Fibroblast of lung (primary cell): ENCODE measurements around the gene MIXL1. TPM values are rescaled to one million over a fixed set of nuclear protein-coding genes. Genes with fewer than 3 reads are reported as not detected.
"Not testable (repeated sequence)": the region's sequence is repeated elsewhere in the genome, so short reads cannot be mapped to it uniquely, and the experiment has no call there.

Experiments
- DNase-seq, 2 donors: peaks; one replicate each; pipeline versions ENCODE4 v3.0.0 to v3.0.0-alpha.2; 2010; ENCODE audit warnings: low read depth in 2 of 2
- H2AFZ ChIP-seq: 2 replicates; pipeline ENCODE4 v1.5.1; 2012; ENCODE audit warnings: low read length, control low read depth, inconsistent platforms
- H3K27ac ChIP-seq: 2 replicates; pipeline ENCODE4 v1.5.1; 2011; ENCODE audit warnings: low read length, control low read depth; ENCODE audit not compliant: insufficient read depth
- H3K27me3 ChIP-seq: 2 replicates; pipeline ENCODE4 v1.5.1; 2011; ENCODE audit warnings: mild to moderate bottlenecking, low read length; ENCODE audit not compliant: control insufficient read depth, insufficient read depth
- H3K36me3 ChIP-seq: 2 replicates; pipeline ENCODE4 v1.5.1; 2011; ENCODE audit warnings: low read length; ENCODE audit not compliant: control insufficient read depth, insufficient read depth
- H3K4me1 ChIP-seq: 2 replicates; pipeline ENCODE4 v1.5.1; 2011; ENCODE audit warnings: low read length; ENCODE audit not compliant: control insufficient read depth, insufficient read depth; ENCODE audit errors: extremely low read depth
- H3K4me2 ChIP-seq: 2 replicates; pipeline ENCODE4 v1.5.1; 2011; ENCODE audit warnings: low read length, control low read depth; ENCODE audit not compliant: insufficient read depth; ENCODE audit errors: extremely low read depth
- H3K4me3 ChIP-seq, 4 experiments: fragments of 200-600 bp in 1 of 4; sonication (generic) in 1 of 4; replicated peaks in 1 of 4; 2 replicates each; pipeline ENCODE4 v1.5.1; 2011 to 2016; ENCODE audit warnings: low read length in 4 of 4, low read depth in 3 of 4, mild to moderate bottlenecking in 3 of 4, control low read depth in 2 of 4, inconsistent platforms in 1 of 4, mixed read lengths in 1 of 4; ENCODE audit not compliant: insufficient read depth in 1 of 4; ENCODE audit errors: control extremely low read depth in 1 of 4
- H3K79me2 ChIP-seq: 2 replicates; pipeline ENCODE4 v1.5.1; 2012; ENCODE audit warnings: mild to moderate bottlenecking, low read length, inconsistent platforms; ENCODE audit not compliant: control insufficient read depth, insufficient read depth
- H3K9ac ChIP-seq: 2 replicates; pipeline ENCODE4 v1.5.1; 2011; ENCODE audit warnings: mild to moderate bottlenecking, low read length, control low read depth; ENCODE audit not compliant: insufficient read depth
- H3K9me3 ChIP-seq: 2 replicates; pipeline ENCODE4 v1.5.1; 2012; ENCODE audit warnings: low read depth, low read length; ENCODE audit not compliant: control insufficient read depth, insufficient read depth
- H4K20me1 ChIP-seq: 2 replicates; pipeline ENCODE4 v1.5.1; 2011; ENCODE audit warnings: low read length; ENCODE audit not compliant: control insufficient read depth, insufficient read depth; ENCODE audit errors: extremely low read depth
- EZH2 ChIP-seq: IDR thresholded peaks from 2 replicates; pipeline ENCODE4 v1.5.1; 2012; ENCODE audit warnings: low read length, control low read depth, mild to moderate bottlenecking; ENCODE audit errors: missing control alignments
- polyA plus RNA-seq, 2 donors: library from polyadenylated mRNA; depleted of rRNA in 1 of 2; stranded (reverse) in 1 of 2; unstranded in 1 of 2; fragments of >200 nt; gene quantifications; 2 replicates each; pipeline ENCODE4 v1.2.1, GENCODE V29; 2011 to 2012; ENCODE audit warnings: missing spikeins in 1 of 2
- total RNA-seq: library from RNA; depleted of rRNA; stranded (reverse); fragments of >200 nt; gene quantifications from 2 replicates; pipeline ENCODE4 v1.2.1, GENCODE V29; 2014
- TF ChIP-seq, protein P1 (sequence below), 2 donors: IDR thresholded peaks in 1 of 2; conservative IDR thresholded peaks in 1 of 2; 1 replicate in 1 of 2; 2 replicates in 1 of 2; pipeline ENCODE4 v1.5.1; 2011 to 2012; ENCODE audit warnings: low read length in 2 of 2, control low read depth in 1 of 2, inconsistent platforms in 1 of 2, low read depth in 1 of 2, mild to moderate bottlenecking in 1 of 2

Gene MIXL1
- total and polyA plus RNA-seq, 2 donors (not counting 1 experiment from before 2014, with no cell fraction given), result 0.07 TPM; not detected in 1

DNA sequence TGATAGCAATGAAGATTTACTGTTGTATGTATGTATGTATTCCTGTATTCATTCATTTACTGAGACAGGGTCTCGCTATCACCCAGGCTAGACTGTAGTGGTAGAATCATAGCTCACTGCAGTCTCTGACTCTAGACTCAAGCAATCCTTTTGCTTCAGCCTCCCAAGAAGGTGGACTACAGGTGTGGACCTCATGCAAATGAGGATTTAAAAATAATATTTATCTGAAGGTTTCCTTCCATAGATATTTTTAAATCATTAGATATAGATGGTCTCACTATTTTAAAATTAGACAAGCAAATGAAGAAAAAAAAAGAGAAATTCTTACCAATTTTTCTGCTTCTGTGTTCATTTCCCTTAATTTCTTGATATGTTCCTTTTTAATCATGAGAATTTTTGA is 27.0 kb downstream of the MIXL1 start:
- no peaks in the 10 kb centered on the region for H3K79me2 ChIP-seq
- H3K9me3 ChIP-seq, result no peaks in the 10 kb centered on the region
- no peaks in the 10 kb centered on the region for H3K4me1 ChIP-seq
- no peak overlapping the region for H3K9ac ChIP-seq
- H3K4me2 ChIP-seq, result no peak overlapping the region
- TF ChIP-seq EZH2, result no peak
- TF ChIP-seq, protein P1, sequence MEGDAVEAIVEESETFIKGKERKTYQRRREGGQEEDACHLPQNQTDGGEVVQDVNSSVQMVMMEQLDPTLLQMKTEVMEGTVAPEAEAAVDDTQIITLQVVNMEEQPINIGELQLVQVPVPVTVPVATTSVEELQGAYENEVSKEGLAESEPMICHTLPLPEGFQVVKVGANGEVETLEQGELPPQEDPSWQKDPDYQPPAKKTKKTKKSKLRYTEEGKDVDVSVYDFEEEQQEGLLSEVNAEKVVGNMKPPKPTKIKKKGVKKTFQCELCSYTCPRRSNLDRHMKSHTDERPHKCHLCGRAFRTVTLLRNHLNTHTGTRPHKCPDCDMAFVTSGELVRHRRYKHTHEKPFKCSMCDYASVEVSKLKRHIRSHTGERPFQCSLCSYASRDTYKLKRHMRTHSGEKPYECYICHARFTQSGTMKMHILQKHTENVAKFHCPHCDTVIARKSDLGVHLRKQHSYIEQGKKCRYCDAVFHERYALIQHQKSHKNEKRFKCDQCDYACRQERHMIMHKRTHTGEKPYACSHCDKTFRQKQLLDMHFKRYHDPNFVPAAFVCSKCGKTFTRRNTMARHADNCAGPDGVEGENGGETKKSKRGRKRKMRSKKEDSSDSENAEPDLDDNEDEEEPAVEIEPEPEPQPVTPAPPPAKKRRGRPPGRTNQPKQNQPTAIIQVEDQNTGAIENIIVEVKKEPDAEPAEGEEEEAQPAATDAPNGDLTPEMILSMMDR (conservative IDR thresholded peaks at IDR 0.05 in 1 of 2, IDR thresholded peaks at IDR 0.05 in 1 of 2; ENCODE audit: low read depth in 1 of 2, low read length in 2 of 2), result no peak
- no peaks in the 10 kb centered on the region for H4K20me1 ChIP-seq
- H3K4me3 ChIP-seq, result no peak overlapping the region
- no peaks in the 10 kb centered on the region for H3K27me3 ChIP-seq
- H3K36me3 ChIP-seq, result no peaks in the 10 kb centered on the region
- no peak overlapping the region for H2AFZ ChIP-seq
- DNase-seq, result no peak
- no peak overlapping the region for H3K27ac ChIP-seq

GRCh38 chr1:226252841-226253240 is 29.4 kb downstream of the MIXL1 start:
- H3K36me3 ChIP-seq, H3K9ac ChIP-seq, H2AFZ ChIP-seq, H4K20me1 ChIP-seq, H3K27ac ChIP-seq, H3K4me3 ChIP-seq, H3K4me2 ChIP-seq, H3K27me3 ChIP-seq, DNase-seq, H3K79me2 ChIP-seq, H3K4me1 ChIP-seq, H3K9me3 ChIP-seq: not testable (repeated sequence)

- H3K79me2 ChIP-seq, result no peaks in the 10 kb centered on the region
- H3K4me2 ChIP-seq, result no peak overlapping the region
- no peak overlapping the region for H3K4me3 ChIP-seq
- TF ChIP-seq, protein P1 (conservative IDR thresholded peaks at IDR 0.05 in 1 of 2, IDR thresholded peaks at IDR 0.05 in 1 of 2; ENCODE audit: low read depth in 1 of 2, low read length in 2 of 2), result no peak
- TF ChIP-seq EZH2, result no peak
- no peak overlapping the region for H2AFZ ChIP-seq
- no peak overlapping the region for H3K27ac ChIP-seq
- no peaks in the 10 kb centered on the region for H3K9me3 ChIP-seq
- DNase-seq, result no peak
- H4K20me1 ChIP-seq, result no peaks in the 10 kb centered on the region
- H3K36me3 ChIP-seq, result no peaks in the 10 kb centered on the region
- H3K4me1 ChIP-seq, result no peaks in the 10 kb centered on the region
- no peaks in the 10 kb centered on the region for H3K27me3 ChIP-seq
- H3K9ac ChIP-seq, result no peak overlapping the region
Measured at GRCh38 chr1:226253933-226254332, 30.5 kb downstream of the MIXL1 start.

GRCh38 chr1:226255380-226255779 is 31.9 kb downstream of the MIXL1 start:
- Histone ChIP-seq H3K4me3 (no peak overlapping the region), H2AFZ (no peak overlapping the region), H4K20me1 (no peaks in the 10 kb centered on the region), H3K9ac (no peak overlapping the region), H3K4me2 (no peak overlapping the region), H3K27ac (no peak overlapping the region), H3K79me2 (no peaks in the 10 kb centered on the region), H3K4me1 (no peaks in the 10 kb centered on the region), H3K9me3 (no peaks in the 10 kb centered on the region), H3K36me3 (no peaks in the 10 kb centered on the region), H3K27me3 (no peaks in the 10 kb centered on the region)
- peak; percentile 1 to 15 for DNase-seq
- TF ChIP-seq, protein P1 (conservative IDR thresholded peaks at IDR 0.05 in 1 of 2, IDR thresholded peaks at IDR 0.05 in 1 of 2; ENCODE audit: low read depth in 1 of 2, low read length in 2 of 2), result no peak
- TF ChIP-seq EZH2, result no peak
